Activated CD8-positive, alpha-beta T cell treated with anti-CD3 and anti-CD28 coated beads, Interleukin-2, amount 10 ng/mL, durations not matched to agents 7 days and 5 days (primary cell): ENCODE measurements around the gene LRIT2. TPM values are rescaled to one million over a fixed set of nuclear protein-coding genes. Genes with fewer than 3 reads are reported as not detected.
A peak's percentile ranks its signal among the peaks of the same experiment; 100 is the strongest.

Source experiments
- ATAC-seq: fragments of 150-1000 bp; cut with Tn5 transposase; one replicate; pipeline ENCODE4 v1.10.0; 2021; ENCODE audit warnings: moderate library complexity
- CTCF ChIA-PET: fragments of 350-600 bp; sonication (Branson Sonifier 250); formaldehyde crosslinking; loops from one replicate; lab custom pipeline; 2021; ENCODE audit warnings: antibody characterized with exemption; lab: Charles Lee
- POLR2A ChIA-PET: fragments of 350-600 bp; sonication (Branson Sonifier 250); formaldehyde crosslinking; loops from one replicate; lab custom pipeline; 2021; ENCODE audit warnings: antibody characterized with exemption; lab: Charles Lee
- DNase-seq: peaks from one replicate; pipeline ENCODE4 v3.0.0-alpha.2; 2020
- H3K27ac Mint-ChIP-seq: one replicate; pipeline ENCODE4 v1.8.0; 2021; ENCODE audit warnings: mild to moderate bottlenecking, mixed read lengths
- H3K27me3 Mint-ChIP-seq: one replicate; pipeline ENCODE4 v1.8.0; 2021; ENCODE audit warnings: low read depth, mixed read lengths
- H3K36me3 Mint-ChIP-seq: one replicate; pipeline ENCODE4 v1.8.0; 2021; ENCODE audit warnings: low read depth, mixed read lengths
- H3K4me1 Mint-ChIP-seq: one replicate; pipeline ENCODE4 v1.8.0; 2021; ENCODE audit warnings: low read depth, mixed read lengths
- H3K4me3 Mint-ChIP-seq: one replicate; pipeline ENCODE4 v1.8.0; 2021; ENCODE audit warnings: mild to moderate bottlenecking, mixed read lengths
- H3K9me3 Mint-ChIP-seq: one replicate; pipeline ENCODE4 v1.8.0; 2022; ENCODE audit warnings: mixed read lengths; ENCODE audit not compliant: insufficient read depth
- total RNA-seq, 2 experiments: library from RNA; stranded (reverse); gene quantifications; one replicate each; pipeline ENCODE4 v1.2.3, GENCODE V29; 2021

Gene LRIT2
- total RNA-seq, 2 experiments from 2014 or later: not detected

DNA sequence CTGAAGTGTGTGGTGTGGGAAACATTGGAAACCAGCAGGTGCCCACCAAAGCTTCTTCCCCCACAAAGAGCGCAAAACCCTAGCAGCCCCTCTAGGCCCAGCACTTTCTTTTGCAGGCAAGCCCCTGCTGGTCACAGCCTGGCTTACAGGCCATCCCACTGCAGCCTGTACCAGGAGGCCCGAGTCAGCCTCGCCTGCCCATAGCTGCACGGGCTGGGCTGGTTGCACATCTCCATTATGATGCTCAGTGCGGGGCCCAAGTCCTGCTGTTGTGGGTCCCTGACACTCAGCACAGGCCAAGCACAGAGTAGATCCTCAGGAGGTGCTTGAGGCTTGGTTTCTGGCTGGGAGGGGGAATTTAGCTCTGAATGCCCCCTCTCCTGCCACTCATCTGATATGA is 23.0 kb downstream of the LRIT2 start:
- POLR2A ChIA-PET: interaction anchor here (1.1 kb wide), 1 partner anchor 11 kb away, joined by 3 read pairs; no protein-coding TSS in a partner anchor

DNA sequence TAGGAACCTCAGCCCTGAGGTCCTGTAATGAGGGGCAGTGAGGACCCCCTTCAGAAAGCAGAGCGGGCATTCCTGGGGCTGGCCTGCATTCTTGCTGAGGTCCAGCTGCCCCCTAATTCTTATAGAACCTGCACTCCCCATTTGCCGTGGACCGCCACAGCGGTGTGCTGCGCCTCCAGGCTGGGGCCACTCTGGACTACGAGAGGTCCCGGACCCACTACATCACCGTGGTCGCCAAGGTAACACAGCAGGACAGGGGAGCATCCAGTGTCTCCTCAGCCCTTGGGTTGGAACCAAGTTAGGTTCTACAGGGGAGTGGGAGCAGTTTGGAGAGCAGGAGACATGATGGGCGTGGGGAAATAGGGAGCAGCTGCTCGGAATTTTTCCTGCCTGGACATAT is 23.7 kb downstream of the LRIT2 start:
- Mint-ChIP-seq H3K27ac (no peak overlapping the region), H3K4me3 (no peak overlapping the region), H3K36me3 (no peaks in the 10 kb centered on the region), H3K4me1 (no peaks in the 10 kb centered on the region), H3K27me3 (peaks cover 20% of the 10 kb centered on the region), H3K9me3 (no peaks in the 10 kb centered on the region)
- ChIA-PET CTCF (interaction anchor here (0.8 to 10.1 kb wide), 2 partner anchors 9 to 54 kb away, joined by 3 to 111 read pairs; no protein-coding TSS in a partner anchor), POLR2A (no interaction called here)
- DNase-seq (no peak), ATAC-seq (no peak)

More for the DNA sequence above, 23.0 kb downstream of the LRIT2 start:
- no peak for ATAC-seq
- CTCF ChIA-PET: interaction anchor here (1.4 to 10.1 kb wide), 2 partner anchors 10 to 54 kb away, joined by 6 to 111 read pairs; no protein-coding TSS in a partner anchor
- H3K9me3 Mint-ChIP-seq: no peaks in the 10 kb centered on the region
- H3K36me3 Mint-ChIP-seq: no peaks in the 10 kb centered on the region
- H3K4me1 Mint-ChIP-seq: no peaks in the 10 kb centered on the region
- H3K4me3 Mint-ChIP-seq: no peak overlapping the region
- peaks cover 18% of the 10 kb centered on the region for H3K27me3 Mint-ChIP-seq
- no peak for DNase-seq
- H3K27ac Mint-ChIP-seq: no peak overlapping the region

DNA sequence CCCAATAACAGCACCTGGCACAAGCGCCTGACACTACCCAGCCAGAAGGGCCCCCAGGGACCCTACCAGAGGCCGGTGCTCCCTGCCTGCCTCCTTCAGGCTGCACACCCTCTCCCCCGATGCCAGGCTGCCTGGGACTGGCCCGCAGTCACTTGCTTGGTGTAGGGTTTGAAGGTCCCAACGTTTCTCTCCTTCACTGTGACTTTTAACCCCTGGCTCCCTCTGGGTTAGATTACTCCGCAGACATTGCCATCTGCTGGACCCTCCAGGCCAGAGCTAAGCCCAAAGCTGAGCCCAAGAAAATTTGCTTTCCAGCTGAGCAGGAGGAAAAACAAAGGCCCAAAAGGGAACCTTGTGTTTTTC is 24.1 kb downstream of the LRIT2 start:
- no peak overlapping the region for H3K4me3 Mint-ChIP-seq
- CTCF ChIA-PET: interaction anchor here (0.8 to 10.1 kb wide), 3 partner anchors 9 to 53 kb away, joined by 3 to 111 read pairs (median 3); no protein-coding TSS in a partner anchor
- POLR2A ChIA-PET: no interaction called here

DNA sequence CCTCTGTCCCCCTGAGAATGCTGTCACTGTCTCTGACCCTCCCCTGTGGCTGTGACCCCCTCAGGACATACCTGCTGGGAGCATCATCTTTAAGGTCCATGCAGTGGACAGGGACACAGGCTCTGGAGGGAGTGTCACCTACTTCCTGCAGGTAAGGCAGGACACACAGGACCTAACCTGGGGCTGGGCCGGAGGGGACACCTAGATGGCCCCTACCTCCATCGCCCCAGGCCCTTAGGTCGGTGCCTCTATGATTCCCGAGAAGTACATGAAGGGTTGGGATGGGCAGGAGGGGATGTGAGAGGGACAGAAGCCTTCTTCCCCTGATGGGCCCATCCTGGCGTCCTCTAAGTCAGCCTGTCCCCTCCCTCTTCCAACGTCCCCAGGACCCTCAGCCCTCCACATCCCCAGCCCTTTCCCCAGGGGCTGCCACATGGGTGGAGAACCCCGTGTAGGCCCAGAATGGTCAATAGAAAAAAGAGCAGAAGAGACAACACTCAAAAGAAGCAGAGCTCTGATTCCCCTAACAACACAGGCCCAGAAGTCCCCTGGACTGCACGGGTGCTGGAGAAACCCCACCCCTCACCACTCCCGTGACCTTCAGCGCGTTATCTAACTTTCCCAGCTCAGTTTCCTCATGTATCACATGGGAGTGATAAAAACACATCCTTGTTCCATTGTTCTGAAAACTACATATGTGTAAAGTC is 24.7 kb downstream of the LRIT2 start:
- DNase-seq (no peak), ATAC-seq (no peak)
- no peaks in the 10 kb centered on the region for H3K4me1 Mint-ChIP-seq
- ChIA-PET CTCF (interaction anchor here (0.8 to 10.1 kb wide), 3 partner anchors 8 to 53 kb away, joined by 3 to 111 read pairs (median 3); no protein-coding TSS in a partner anchor), POLR2A (interaction anchor here (0.6 kb wide), 1 partner anchor 51 kb away, joined by 3 read pairs; no protein-coding TSS in a partner anchor)
- H3K9me3 Mint-ChIP-seq: no peaks in the 10 kb centered on the region
- peaks cover 29% of the 10 kb centered on the region for H3K27me3 Mint-ChIP-seq
- H3K36me3 Mint-ChIP-seq: no peaks in the 10 kb centered on the region
- H3K27ac Mint-ChIP-seq: no peak overlapping the region
- H3K4me3 Mint-ChIP-seq: no peak overlapping the region

More for the DNA sequence above, 24.1 kb downstream of the LRIT2 start:
- DNase-seq: no peak
- peaks cover 24% of the 10 kb centered on the region for H3K27me3 Mint-ChIP-seq
- H3K9me3 Mint-ChIP-seq: no peaks in the 10 kb centered on the region
- ATAC-seq: no peak
- no peak overlapping the region for H3K27ac Mint-ChIP-seq
- no peaks in the 10 kb centered on the region for H3K36me3 Mint-ChIP-seq
- no peaks in the 10 kb centered on the region for H3K4me1 Mint-ChIP-seq

DNA sequence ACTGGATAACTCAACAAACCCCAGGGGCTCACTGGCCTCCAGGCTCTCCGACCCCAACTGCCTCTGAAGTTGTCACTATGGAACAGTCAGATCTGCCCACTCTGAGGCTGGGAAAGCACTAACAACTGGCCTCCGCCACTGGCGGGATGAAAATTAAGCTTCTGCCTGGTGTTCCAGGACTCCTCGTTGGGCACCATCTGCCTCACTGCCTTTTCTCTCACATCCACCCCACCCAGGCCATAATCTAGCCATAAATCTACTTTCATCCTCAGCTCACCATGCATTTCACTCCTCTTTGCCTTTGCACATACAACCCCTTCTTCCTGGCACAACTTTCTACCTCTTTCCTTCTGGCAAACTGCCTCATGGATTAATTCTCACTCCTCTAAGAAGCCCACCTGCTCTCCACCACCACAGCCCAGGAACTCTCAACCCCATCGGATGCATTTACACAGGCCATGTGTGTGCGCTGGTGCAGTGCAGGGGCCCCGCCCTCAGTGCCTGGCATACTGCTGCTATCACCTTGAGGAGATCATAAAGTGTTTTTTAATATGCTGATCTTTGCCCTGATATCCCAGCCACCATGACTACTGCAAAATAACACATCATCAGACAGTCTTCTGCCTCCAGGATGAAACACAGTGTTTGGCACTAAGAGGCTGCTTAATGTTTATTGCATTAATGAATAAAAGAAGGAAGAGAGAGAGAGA is 27.0 kb downstream of the LRIT2 start:
- Mint-ChIP-seq H3K27ac (no peak overlapping the region), H3K4me1 (peaks cover 8% of the 10 kb centered on the region), H3K4me3 (no peak overlapping the region), H3K36me3 (no peaks in the 10 kb centered on the region), H3K9me3 (no peaks in the 10 kb centered on the region), H3K27me3 (peaks cover 44% of the 10 kb centered on the region)
- ChIA-PET POLR2A (interaction anchor here (0.9 kb wide), 1 partner anchor 21 kb away, joined by 3 read pairs; no protein-coding TSS in a partner anchor), CTCF (no interaction called here)
- DNase-seq: no peak
- no peak for ATAC-seq

DNA sequence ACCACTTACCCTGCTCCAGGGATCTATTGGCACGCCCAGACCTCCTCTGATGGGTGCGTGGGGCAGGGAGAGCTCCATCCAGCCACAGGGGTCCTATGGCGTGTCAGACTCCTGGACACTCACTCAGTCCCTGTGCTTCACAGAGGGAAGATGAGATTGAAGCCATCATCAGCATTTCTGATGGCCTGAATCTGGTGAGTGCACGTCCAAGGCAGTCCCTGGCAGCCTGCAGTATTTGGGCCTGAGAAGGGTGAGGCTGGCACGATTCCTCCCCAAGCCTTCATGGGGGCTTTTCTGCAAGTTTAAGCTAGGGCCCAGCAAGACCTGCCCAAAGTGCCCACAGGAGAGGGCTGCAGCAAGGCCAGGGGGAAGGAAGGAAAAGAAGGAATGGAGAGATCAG is 27.7 kb downstream of the LRIT2 start:
- H3K4me1 Mint-ChIP-seq: peaks cover 8% of the 10 kb centered on the region
- ATAC-seq (no peak), DNase-seq (no peak)
- no peak overlapping the region for H3K27ac Mint-ChIP-seq
- ChIA-PET POLR2A (interaction anchor here (0.9 kb wide), 1 partner anchor 20 kb away, joined by 3 read pairs; no protein-coding TSS in a partner anchor), CTCF (no interaction called here)
- H3K36me3 Mint-ChIP-seq: no peaks in the 10 kb centered on the region
- peaks cover 51% of the 10 kb centered on the region for H3K27me3 Mint-ChIP-seq
- no peak overlapping the region for H3K4me3 Mint-ChIP-seq
- no peaks in the 10 kb centered on the region for H3K9me3 Mint-ChIP-seq

DNA sequence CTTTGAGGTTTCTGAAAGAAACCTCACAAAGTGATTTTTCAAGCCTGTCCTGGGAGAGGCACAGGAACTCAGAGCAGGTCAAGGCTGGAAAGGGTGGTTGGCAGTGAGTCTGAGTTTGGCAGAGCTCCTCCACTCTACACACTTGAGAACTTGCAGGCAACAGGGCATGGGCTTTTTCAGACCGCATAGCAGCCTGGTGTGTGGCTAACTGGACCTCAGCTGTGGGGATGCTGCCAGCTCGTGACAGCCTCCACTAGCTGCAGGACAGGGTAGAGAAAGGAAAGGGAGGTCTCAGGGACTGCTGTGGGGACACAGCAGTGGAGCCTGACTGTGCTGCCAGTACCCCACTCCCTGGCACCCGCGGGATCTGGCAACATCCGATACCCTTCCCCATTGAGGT is 28.4 kb downstream of the LRIT2 start:
- no peak overlapping the region for H3K27ac Mint-ChIP-seq
- ATAC-seq (no peak), DNase-seq (no peak)
- H3K9me3 Mint-ChIP-seq: no peaks in the 10 kb centered on the region
- POLR2A ChIA-PET: interaction anchor here (1.2 kb wide), 1 partner anchor 132 kb away, joined by 3 read pairs; no protein-coding TSS in a partner anchor
- no peaks in the 10 kb centered on the region for H3K36me3 Mint-ChIP-seq
- H3K4me1 Mint-ChIP-seq: peaks cover 8% of the 10 kb centered on the region
- CTCF ChIA-PET: no interaction called here
- H3K4me3 Mint-ChIP-seq: no peak overlapping the region
- peaks cover 51% of the 10 kb centered on the region for H3K27me3 Mint-ChIP-seq

DNA sequence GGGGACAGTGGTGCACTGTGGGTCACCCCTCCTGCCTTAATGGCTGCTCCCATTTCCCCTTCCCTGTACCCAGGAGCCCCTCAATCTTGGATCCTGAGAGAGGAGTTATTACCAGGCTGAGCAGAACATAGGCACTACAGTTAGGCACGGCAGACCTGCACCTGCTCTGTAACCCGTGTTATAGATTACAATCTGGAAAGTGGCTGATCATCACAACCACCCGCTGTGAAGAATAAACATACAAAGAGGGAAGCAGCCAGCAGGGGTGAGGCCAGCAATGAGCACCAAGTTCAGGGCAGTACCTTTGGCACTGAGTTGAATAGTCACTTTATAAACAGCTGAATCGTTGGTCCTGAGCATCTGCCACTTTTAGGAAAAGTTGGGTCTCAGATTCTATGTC is 29.3 kb downstream of the LRIT2 start:
- CTCF ChIA-PET: interaction anchor here (1.9 to 2.8 kb wide), 2 partner anchors 48 to 341 kb away, joined by 5 to 16 read pairs; no protein-coding TSS in a partner anchor
- ATAC-seq (no peak), DNase-seq (no peak)
- Mint-ChIP-seq H3K27ac (no peak overlapping the region), H3K4me3 (no peak overlapping the region), H3K9me3 (no peaks in the 10 kb centered on the region), H3K36me3 (no peaks in the 10 kb centered on the region), H3K4me1 (peaks cover 14% of the 10 kb centered on the region), H3K27me3 (peaks cover 56% of the 10 kb centered on the region)
- POLR2A ChIA-PET: interaction anchor here (1.2 kb wide), 1 partner anchor 133 kb away, joined by 3 read pairs; no protein-coding TSS in a partner anchor

DNA sequence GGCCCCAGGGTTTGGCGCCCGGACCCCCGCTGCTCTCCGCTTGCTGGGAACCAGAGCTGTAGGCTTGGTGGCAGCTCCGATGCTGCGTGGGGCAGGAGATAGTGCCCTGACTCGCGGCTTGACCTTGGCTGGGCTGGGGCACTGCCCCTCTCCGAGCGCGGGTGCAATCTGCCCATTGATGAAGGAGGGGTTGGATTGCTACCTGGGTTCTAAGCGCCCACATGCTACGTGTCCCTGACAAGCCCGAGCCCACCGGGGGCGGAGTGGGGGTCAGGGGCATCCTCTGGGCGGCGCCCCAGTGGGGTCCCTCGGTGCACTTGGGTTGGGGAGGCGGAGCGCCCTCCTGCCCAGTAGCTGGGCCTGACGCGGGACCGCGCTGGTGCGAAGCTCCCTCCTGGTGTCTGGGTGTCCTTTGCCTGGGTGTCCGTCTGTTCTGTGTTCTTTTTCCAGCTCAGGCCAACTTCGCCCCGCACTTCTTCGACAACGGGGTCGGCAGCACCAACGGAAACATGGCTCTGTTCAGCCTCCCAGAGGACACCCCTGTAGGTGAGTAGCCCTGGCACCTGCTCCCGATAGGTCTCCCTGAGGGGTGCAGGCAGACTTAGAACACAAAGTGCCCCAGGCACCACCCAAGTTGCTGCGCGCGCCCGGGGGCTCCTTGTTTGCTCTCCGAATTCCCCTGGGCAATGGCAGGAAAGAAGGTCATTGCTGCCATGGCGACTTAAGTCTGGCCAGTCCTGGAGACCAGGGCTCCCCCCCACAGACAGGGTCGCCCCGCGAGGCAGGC is 30.1 kb downstream of the LRIT2 start:
- no peak for ATAC-seq
- Mint-ChIP-seq H3K27me3 (peaks cover 54% of the 10 kb centered on the region), H3K4me1 (peaks cover 22% of the 10 kb centered on the region), H3K36me3 (no peaks in the 10 kb centered on the region), H3K4me3 (peak overlapping the region; percentile 50), H3K27ac (no peak overlapping the region), H3K9me3 (no peaks in the 10 kb centered on the region)
- DNase-seq: no peak
- POLR2A ChIA-PET: interaction anchor here (0.6 kb wide), 1 partner anchor 55 kb away, joined by 3 read pairs; no protein-coding TSS in a partner anchor
- CTCF ChIA-PET: interaction anchor here (0.6 to 2.8 kb wide), 6 partner anchors 19 to 342 kb away, joined by 3 to 16 read pairs (median 4); no protein-coding TSS in a partner anchor

DNA sequence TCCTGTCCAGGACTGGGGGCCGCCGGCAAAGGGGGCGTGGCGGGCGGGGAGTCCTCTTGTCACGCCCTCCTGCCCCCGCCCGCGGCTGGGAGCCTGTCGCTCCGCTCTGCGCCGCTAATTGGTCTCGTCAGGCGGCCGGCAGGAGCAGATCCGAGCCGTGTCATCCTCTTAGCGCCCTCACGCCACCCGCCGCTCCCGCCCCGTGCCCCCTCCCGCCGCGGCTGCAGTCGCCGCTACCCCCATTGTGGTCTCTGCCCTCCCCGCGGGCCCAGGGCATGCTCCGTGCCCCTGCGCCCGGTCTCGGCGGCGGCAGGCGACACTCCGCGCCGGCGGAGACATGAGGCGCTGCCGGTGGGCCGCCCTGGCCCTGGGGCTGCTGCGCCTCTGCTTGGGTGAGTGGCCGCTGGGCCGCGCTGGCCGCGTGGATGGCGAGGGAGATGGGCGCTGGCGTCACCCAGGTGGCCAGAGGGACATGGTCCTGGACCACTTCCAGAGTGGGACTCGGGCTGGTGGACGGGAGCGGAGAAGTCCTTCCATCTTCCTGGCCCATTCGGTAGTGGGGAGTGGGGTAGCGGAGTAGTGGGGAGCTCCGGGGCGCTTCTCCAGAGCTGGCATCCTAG is 30.8 kb downstream of the LRIT2 start, which contains the start of gene CDHR1:
Gene CDHR1 (plus strand): TSS at position 114 of the 620 bp plus-strand sequence. CDS start 224 bp downstream, at position 338.
- DNase-seq (peak; percentile 65), ATAC-seq (peak; percentile 84)
- Mint-ChIP-seq H3K4me1 (peaks cover 23% of the 10 kb centered on the region), H3K36me3 (no peaks in the 10 kb centered on the region), H3K27me3 (peaks cover 52% of the 10 kb centered on the region), H3K27ac (no peak within 1 kb of the TSS), H3K4me3 (peak within 1 kb of the TSS; percentile 50), H3K9me3 (no peaks in the 10 kb centered on the region)
- POLR2A ChIA-PET: no interaction called here
- CTCF ChIA-PET: interaction anchor here (0.6 to 2.8 kb wide), 6 partner anchors 20 to 343 kb away, joined by 3 to 16 read pairs (median 4); no protein-coding TSS in a partner anchor
